Activated naive CD8-positive, alpha-beta T cell treated with anti-CD3 and anti-CD28 coated beads for 36 hours (primary cell): ENCODE measurements around the gene CAPN7. TPM values are rescaled to one million over a fixed set of nuclear protein-coding genes. Genes with fewer than 3 reads are reported as not detected.
A peak's percentile ranks its signal among the peaks of the same experiment; 100 is the strongest.

Source experiments
- DNase-seq: peaks from one replicate; pipeline ENCODE4 v3.0.0; 2021
- H3K27ac Mint-ChIP-seq: one replicate; pipeline ENCODE4 v1.8.0; 2022; ENCODE audit warnings: mild to moderate bottlenecking, moderate library complexity, mixed read lengths
- H3K27me3 Mint-ChIP-seq: one replicate; pipeline ENCODE4 v1.8.0; 2022; ENCODE audit warnings: mild to moderate bottlenecking, mixed read lengths
- H3K36me3 Mint-ChIP-seq: one replicate; pipeline ENCODE4 v1.8.0; 2021; ENCODE audit warnings: mild to moderate bottlenecking, mixed read lengths
- H3K4me1 Mint-ChIP-seq: one replicate; pipeline ENCODE4 v1.8.0; 2021; ENCODE audit warnings: mixed read lengths
- H3K4me3 Mint-ChIP-seq: one replicate; pipeline ENCODE4 v1.8.0; 2022; ENCODE audit warnings: mild to moderate bottlenecking, moderate library complexity, mixed read lengths
- H3K9me3 Mint-ChIP-seq: one replicate; pipeline ENCODE4 v1.8.0; 2022; ENCODE audit warnings: mixed read lengths
- total RNA-seq, 2 experiments: library from RNA; stranded (reverse); gene quantifications; one replicate each; pipeline ENCODE4 v1.2.3, GENCODE V29; 2021

CAPN7 gene
- total RNA-seq, 2 experiments from 2014 or later = 20.4 to 23.6 TPM

DNA sequence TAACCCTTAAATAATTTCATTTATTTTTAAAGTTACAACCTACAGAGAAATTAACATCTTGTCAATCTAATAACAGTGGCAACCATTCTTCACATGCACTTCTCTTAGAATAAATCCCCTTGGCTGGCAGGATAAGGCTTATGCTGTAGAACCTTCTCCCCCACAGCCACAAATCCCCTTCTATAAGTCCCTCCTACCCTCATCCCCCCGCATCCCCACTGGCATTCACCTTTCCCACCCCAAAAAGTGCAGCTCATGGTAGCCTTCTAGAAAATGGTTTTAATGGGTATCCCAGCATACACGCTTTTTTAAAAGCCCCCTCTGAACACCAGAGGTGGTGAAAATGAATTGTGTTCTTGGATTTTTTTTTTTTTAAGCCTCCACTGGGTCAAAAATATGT is 49.2 kb downstream of the CAPN7 start:
- peaks cover 12% of the 10 kb centered on the region for H3K36me3 Mint-ChIP-seq

GRCh38 chr3:15256861-15257341 is 50.9 kb downstream of the CAPN7 start:
- no peaks in the 10 kb centered on the region for H3K9me3 Mint-ChIP-seq
- DNase-seq = no peak
- H3K4me3 Mint-ChIP-seq = no peak overlapping the region
- H3K4me1 Mint-ChIP-seq = peaks cover 7% of the 10 kb centered on the region
- H3K36me3 Mint-ChIP-seq = peaks cover 9% of the 10 kb centered on the region
- peak overlapping the region; percentile 23 for H3K27ac Mint-ChIP-seq
- H3K27me3 Mint-ChIP-seq = no peaks in the 10 kb centered on the region

More for the DNA sequence above, 49.2 kb downstream of the CAPN7 start:
- peaks cover 10% of the 10 kb centered on the region for H3K4me1 Mint-ChIP-seq
- H3K9me3 Mint-ChIP-seq = no peaks in the 10 kb centered on the region
- no peak for DNase-seq
- H3K27me3 Mint-ChIP-seq = no peaks in the 10 kb centered on the region
- H3K4me3 Mint-ChIP-seq = no peak overlapping the region
- H3K27ac Mint-ChIP-seq = peak overlapping the region; percentile 74

DNA sequence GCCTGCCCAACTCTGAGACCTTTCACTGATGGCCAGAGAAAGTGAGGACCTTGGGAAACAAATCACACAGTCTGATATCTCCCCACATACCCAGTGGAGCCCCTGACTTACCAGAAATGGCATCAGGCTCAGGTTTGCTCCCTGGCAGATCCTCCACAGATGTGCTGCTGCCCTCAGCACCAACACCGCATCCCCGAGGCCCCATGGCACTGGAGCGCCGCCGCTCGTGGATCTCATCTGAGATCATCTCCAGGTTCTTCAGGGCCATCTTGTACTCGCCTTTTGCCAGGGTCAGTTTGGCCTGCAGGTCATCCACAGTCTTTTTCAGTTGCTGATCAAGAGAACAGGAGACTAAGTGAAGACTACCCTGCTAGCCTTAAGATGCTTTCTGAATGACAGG is 52.7 kb downstream of the CAPN7 start:
- H3K27ac Mint-ChIP-seq = no peak overlapping the region
- H3K9me3 Mint-ChIP-seq = no peaks in the 10 kb centered on the region
- peaks cover 6% of the 10 kb centered on the region for H3K36me3 Mint-ChIP-seq
- no peaks in the 10 kb centered on the region for H3K4me1 Mint-ChIP-seq
- H3K4me3 Mint-ChIP-seq = no peak overlapping the region
- H3K27me3 Mint-ChIP-seq = no peaks in the 10 kb centered on the region
- DNase-seq = no peak

- no peaks in the 10 kb centered on the region for H3K9me3 Mint-ChIP-seq
- no peak for DNase-seq
- H3K4me3 Mint-ChIP-seq = no peak overlapping the region
- H3K27me3 Mint-ChIP-seq = no peaks in the 10 kb centered on the region
- peaks cover 2% of the 10 kb centered on the region for H3K4me1 Mint-ChIP-seq
- H3K27ac Mint-ChIP-seq = peak overlapping the region; percentile 22
- H3K36me3 Mint-ChIP-seq = peaks cover 5% of the 10 kb centered on the region
Observed at GRCh38 chr3:15260531-15260930, 54.5 kb downstream of the CAPN7 start.

DNA sequence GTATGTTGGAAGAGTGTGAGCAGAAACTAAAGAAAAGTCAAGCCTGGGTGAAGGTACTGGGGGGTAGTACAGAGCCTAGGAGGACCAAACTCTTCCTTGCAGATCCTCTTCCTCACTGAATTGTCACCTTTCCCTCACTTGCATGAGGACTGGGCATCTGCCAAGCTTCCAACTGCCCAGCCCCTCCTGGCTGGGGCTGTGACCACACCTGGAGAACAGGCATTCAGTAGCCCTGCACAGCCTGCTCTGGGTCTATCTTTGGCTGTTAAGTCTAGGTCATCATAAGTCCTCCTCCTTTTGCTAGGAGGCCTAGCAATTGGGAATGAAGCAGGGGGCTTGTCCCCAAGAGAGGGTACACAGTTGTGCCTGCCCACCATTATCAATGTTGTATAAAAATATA is 55.2 kb downstream of the CAPN7 start:
- Mint-ChIP-seq H3K9me3 (no peaks in the 10 kb centered on the region), H3K27ac (no peak overlapping the region)

GRCh38 chr3:15262021-15262420 is 56.0 kb downstream of the CAPN7 start:
- H3K4me3 Mint-ChIP-seq = no peak overlapping the region
- H3K4me1 Mint-ChIP-seq = peaks cover 3% of the 10 kb centered on the region
- DNase-seq = no peak
- no peak overlapping the region for H3K27ac Mint-ChIP-seq
- peaks cover 2% of the 10 kb centered on the region for H3K36me3 Mint-ChIP-seq
- H3K27me3 Mint-ChIP-seq = no peaks in the 10 kb centered on the region
- H3K9me3 Mint-ChIP-seq = no peaks in the 10 kb centered on the region

More for the DNA sequence above, 55.2 kb downstream of the CAPN7 start:
- Mint-ChIP-seq H3K4me1 (peaks cover 3% of the 10 kb centered on the region), H3K27me3 (no peaks in the 10 kb centered on the region), H3K36me3 (peaks cover 2% of the 10 kb centered on the region), H3K4me3 (no peak overlapping the region)
- DNase-seq = no peak

DNA sequence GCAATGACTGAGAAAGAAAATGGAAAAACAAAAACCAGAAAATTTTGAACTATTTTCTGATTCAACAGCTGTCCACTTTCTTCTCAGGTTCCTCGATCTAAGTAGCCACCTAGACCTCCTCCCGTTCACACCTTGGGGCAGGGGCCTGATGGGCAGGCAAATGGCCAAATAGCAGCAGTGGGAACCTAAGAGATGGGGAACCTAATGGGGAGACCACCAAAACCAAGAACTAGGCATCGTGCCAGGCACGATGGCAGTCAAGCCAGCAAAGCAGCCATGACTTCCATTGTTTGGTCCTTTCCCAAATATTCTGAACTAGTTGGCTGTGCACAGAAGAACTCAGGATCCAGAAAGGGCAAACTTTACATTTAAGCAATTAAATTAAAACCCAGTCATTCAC is 57.1 kb downstream of the CAPN7 start:
- Mint-ChIP-seq H3K4me3 (no peak overlapping the region), H3K36me3 (no peaks in the 10 kb centered on the region), H3K9me3 (no peaks in the 10 kb centered on the region), H3K4me1 (peaks cover 7% of the 10 kb centered on the region), H3K27ac (no peak overlapping the region), H3K27me3 (no peaks in the 10 kb centered on the region)
- DNase-seq = no peak

GRCh38 chr3:15263926-15264325 is 57.9 kb downstream of the CAPN7 start:
- H3K9me3 Mint-ChIP-seq = no peaks in the 10 kb centered on the region
- DNase-seq = no peak
- H3K36me3 Mint-ChIP-seq = no peaks in the 10 kb centered on the region
- H3K27me3 Mint-ChIP-seq = no peaks in the 10 kb centered on the region
- H3K4me3 Mint-ChIP-seq = no peak overlapping the region
- peaks cover 8% of the 10 kb centered on the region for H3K4me1 Mint-ChIP-seq
- H3K27ac Mint-ChIP-seq = no peak overlapping the region

DNA sequence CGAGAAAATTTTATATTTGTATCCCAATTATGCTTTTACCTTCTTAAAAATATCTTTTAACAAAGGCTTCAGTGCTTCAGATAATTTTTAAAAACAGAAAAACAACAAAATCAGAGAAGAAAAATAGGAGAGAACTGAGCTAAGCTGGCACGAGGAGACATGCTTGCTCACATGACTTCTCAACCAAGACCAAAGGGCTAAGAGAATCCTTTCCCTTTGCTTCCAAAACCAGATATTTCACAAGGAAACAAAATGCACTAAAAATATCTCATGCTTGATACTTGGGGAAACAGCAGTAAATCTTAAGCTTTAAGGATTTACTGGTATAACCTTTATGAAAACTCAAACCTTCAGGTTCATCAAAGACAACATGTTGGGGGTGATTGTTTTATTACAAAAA is 58.4 kb downstream of the CAPN7 start:
- no peaks in the 10 kb centered on the region for H3K36me3 Mint-ChIP-seq
- H3K4me3 Mint-ChIP-seq = no peak overlapping the region
- H3K9me3 Mint-ChIP-seq = no peaks in the 10 kb centered on the region
- peaks cover 14% of the 10 kb centered on the region for H3K4me1 Mint-ChIP-seq
- DNase-seq = no peak
- no peak overlapping the region for H3K27ac Mint-ChIP-seq
- no peaks in the 10 kb centered on the region for H3K27me3 Mint-ChIP-seq

- no peak for DNase-seq
- no peaks in the 10 kb centered on the region for H3K9me3 Mint-ChIP-seq
- no peak overlapping the region for H3K4me3 Mint-ChIP-seq
- no peaks in the 10 kb centered on the region for H3K36me3 Mint-ChIP-seq
- no peak overlapping the region for H3K27ac Mint-ChIP-seq
- H3K4me1 Mint-ChIP-seq = peaks cover 26% of the 10 kb centered on the region
- H3K27me3 Mint-ChIP-seq = no peaks in the 10 kb centered on the region
Observed at GRCh38 chr3:15265655-15266509, 59.8 kb downstream of the CAPN7 start.

DNA sequence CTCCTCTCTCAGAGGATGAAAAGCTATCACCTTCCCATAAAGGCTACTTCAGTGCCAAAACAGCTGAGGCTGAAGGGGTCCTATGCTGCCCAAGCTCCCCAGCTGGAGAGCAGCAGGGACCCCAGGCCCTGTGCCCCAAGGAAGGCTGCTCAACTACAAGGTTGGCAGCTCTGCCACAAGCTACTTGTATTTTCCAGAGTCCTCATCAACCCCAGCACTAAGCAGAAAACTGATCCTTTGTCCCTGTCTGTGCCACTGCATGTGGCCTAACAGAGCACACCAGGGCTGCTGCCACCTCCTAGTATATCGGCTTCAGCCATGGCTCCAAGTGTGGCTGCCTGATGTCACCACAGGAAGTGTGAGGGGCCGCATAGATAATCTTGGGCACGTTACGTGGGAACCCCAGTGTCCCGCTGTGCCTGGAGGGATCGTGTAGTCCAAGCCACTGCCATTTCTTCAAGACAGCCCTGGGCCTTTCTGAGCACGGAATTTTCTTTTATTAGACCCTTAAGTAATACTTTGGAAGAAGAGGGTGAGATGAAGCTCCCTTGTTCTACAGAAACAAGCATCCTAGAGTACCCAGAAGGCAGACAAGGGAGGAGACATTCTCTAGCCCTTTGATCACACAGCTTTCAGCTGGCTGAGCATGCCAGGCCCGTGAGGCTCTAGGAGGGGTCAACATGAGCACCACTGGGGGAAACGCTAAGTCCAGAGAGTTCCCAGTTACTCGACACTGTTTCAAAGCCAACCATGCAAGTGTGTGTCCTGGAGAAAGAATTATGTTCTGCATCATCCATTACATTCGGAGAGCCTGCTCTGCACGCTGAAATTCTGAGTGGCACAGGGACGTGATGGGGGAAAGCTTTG is 60.7 kb downstream of the CAPN7 start:
- H3K4me1 Mint-ChIP-seq = peaks cover 31% of the 10 kb centered on the region
- H3K4me3 Mint-ChIP-seq = no peak overlapping the region
- no peaks in the 10 kb centered on the region for H3K36me3 Mint-ChIP-seq
- no peak for DNase-seq
- H3K9me3 Mint-ChIP-seq = no peaks in the 10 kb centered on the region
- no peaks in the 10 kb centered on the region for H3K27me3 Mint-ChIP-seq
- H3K27ac Mint-ChIP-seq = no peak overlapping the region

GRCh38 chr3:15267502-15267901 is 61.5 kb downstream of the CAPN7 start:
- H3K27ac Mint-ChIP-seq = no peak overlapping the region
- peaks cover 38% of the 10 kb centered on the region for H3K4me1 Mint-ChIP-seq
- H3K36me3 Mint-ChIP-seq = no peaks in the 10 kb centered on the region
- no peaks in the 10 kb centered on the region for H3K27me3 Mint-ChIP-seq
- no peak for DNase-seq
- H3K4me3 Mint-ChIP-seq = no peak overlapping the region
- no peaks in the 10 kb centered on the region for H3K9me3 Mint-ChIP-seq

DNA sequence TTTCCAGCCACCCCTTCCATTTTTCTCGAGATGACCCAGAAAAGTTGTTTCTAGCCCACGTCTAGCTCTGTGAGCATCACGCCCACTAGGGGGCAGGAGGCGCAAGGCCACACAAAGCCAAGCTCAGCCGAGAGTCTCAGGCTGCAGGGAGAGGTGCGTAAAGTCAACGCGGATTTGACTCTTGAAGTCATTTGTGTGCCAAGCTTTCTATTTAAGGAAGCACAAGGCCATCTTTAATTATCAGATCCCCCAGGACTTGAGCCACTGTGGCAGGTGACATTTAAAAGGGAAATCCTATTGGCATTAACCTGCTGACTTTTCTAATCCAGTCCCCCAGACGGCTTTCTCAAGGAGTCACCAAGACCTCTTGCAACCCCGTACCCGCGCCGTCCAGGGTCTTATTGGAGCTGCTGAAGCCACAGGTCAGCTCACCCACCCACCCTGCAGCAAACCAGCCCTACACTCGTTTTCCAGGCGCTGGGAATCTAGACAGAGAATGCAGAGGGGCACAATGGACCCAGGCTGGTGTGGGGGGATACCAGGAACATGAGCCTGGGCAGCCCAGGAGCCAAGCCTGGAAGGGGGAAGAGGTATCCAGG is 62.1 kb downstream of the CAPN7 start:
- no peak overlapping the region for H3K27ac Mint-ChIP-seq
- DNase-seq = peak; percentile 83
- no peaks in the 10 kb centered on the region for H3K9me3 Mint-ChIP-seq
- H3K36me3 Mint-ChIP-seq = no peaks in the 10 kb centered on the region
- no peak overlapping the region for H3K4me3 Mint-ChIP-seq
- H3K27me3 Mint-ChIP-seq = no peaks in the 10 kb centered on the region
- H3K4me1 Mint-ChIP-seq = peaks cover 39% of the 10 kb centered on the region

DNA sequence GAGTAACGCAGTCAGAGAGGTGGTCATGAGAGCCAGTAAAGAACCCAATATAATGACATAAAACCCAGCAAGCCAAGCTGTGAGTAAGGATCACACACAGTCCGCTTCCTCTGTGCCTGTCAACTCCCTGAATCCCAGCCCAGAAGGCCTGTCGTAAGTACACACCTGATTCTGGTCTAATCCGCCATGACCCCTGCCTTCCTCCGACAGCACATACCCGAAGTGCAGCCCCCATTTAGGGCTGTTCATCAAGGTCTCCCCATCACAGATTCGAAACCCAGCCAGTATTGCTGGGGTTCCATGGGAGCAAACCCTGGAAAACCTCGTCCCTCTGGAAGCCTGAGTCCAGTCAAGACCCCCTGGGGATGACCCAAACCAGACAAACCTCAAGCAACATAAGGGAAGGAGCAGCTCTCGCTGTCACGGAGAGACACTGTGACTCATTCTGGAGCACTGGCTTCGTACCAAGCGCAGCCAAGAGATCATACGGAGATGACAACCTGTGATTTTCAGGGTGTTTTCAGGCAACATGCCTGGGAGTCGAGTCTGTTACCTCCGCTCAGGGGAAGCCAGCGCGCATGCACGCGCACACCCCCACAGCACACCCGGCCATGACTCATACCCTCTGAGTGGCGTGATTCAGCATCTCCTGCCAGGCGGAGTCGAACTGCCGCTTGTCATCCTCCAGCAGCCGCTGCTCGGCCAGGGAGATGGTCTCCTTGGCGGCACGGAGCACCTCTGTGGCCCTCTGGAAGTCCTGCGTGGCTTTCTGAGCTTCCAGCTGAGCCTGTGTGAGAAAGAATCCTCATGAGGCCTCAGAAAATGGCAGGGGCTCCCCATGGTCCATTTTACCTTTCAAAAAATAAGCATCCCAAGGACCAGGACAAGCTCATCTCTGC is 63.3 kb downstream of the CAPN7 start:
- Mint-ChIP-seq H3K27me3 (no peaks in the 10 kb centered on the region), H3K27ac (peak overlapping the region; percentile 59), H3K4me1 (peaks cover 41% of the 10 kb centered on the region), H3K4me3 (peak overlapping the region; percentile 29), H3K36me3 (no peaks in the 10 kb centered on the region), H3K9me3 (no peaks in the 10 kb centered on the region)
- peak; percentile 88 for DNase-seq
